SU-DHL-6 (cell line): ENCODE data around the gene PPM1L.

ENCODE experiments used
- CTCF ChIP-seq: fragments of 200-600 bp; sonication (generic); IDR thresholded peaks from one replicate; pipeline ENCODE4 v1.5.1; 2017; ENCODE audit warnings: antibody characterized with exemption, mild to moderate bottlenecking, low read length, moderate library complexity; ENCODE audit not compliant: insufficient read depth, poor library complexity, severe bottlenecking
- EZH2phosphoT487 ChIP-seq: fragments of 200-600 bp; sonication (generic), shearing (Covaris generic); conservative IDR thresholded peaks from 2 replicates; pipeline ENCODE4 v1.6.1; 2018; ENCODE audit warnings: mild to moderate bottlenecking, antibody characterized with exemption, low read length, moderate library complexity, mixed read lengths

GRCh38 chr3:160998581-160998980 lies 242.6 kb downstream of the PPM1L start:
- no peak for TF ChIP-seq CTCF
- no peak for TF ChIP-seq EZH2phosphoT487
